Measurements from ENCODE around the gene GPR12. TPM values are rescaled to one million over a fixed set of nuclear protein-coding genes. Genes with fewer than 3 reads are reported as not detected.
A peak's percentile ranks its signal among the peaks of the same experiment; 100 is the strongest.

Gene GPR12
- total RNA-seq, 1 donor from 2014 or later, result not detected

GRCh38 chr13:26706381-26706780 is 54.2 kb downstream of the GPR12 start:
- no peak for TF ChIP-seq CTCF (IDR thresholded peaks at IDR 0.05)
- no peak for TF ChIP-seq POLR2AphosphoS5 (IDR thresholded peaks at IDR 0.05; ENCODE audit: insufficient read depth in 1 of 2, low read depth in 1 of 2)
- no peak for TF ChIP-seq POLR2A (IDR thresholded peaks at IDR 0.05)
- Histone ChIP-seq H3K9me3 (no peaks in the 10 kb centered on the region), H3K4me3 (no peak overlapping the region), H3K36me3 (no peaks in the 10 kb centered on the region), H3K27ac (no peak overlapping the region), H3K27me3 (no peaks in the 10 kb centered on the region), H3K4me1 (no peaks in the 10 kb centered on the region)
- DNase-seq (ENCODE audit: extremely low spot score in 2 of 2), result no peak
- intact Hi-C loops (cut with DNase I), result no loop called here

GRCh38 chr13:26705536-26705935 is 55.0 kb downstream of the GPR12 start:
- Histone ChIP-seq H3K36me3 (no peaks in the 10 kb centered on the region), H3K4me3 (no peak overlapping the region), H3K27ac (no peak overlapping the region), H3K4me1 (no peaks in the 10 kb centered on the region), H3K27me3 (no peaks in the 10 kb centered on the region), H3K9me3 (no peaks in the 10 kb centered on the region)
- intact Hi-C loops (cut with DNase I), result no loop called here
- no peak for TF ChIP-seq POLR2A (IDR thresholded peaks at IDR 0.05)
- TF ChIP-seq POLR2AphosphoS5 (IDR thresholded peaks at IDR 0.05; ENCODE audit: insufficient read depth in 1 of 2, low read depth in 1 of 2), result no peak
- DNase-seq (ENCODE audit: extremely low spot score in 2 of 2), result peak in 1 of 2 donors; percentile 69

Other genes starting within 250 kb of the GPR12 start
- 20.4 TPM for gene WASF3, start 203.1 kb downstream of the GPR12 start, total RNA-seq

All from vagina (tissue), 2 donors.